SKM-1 treated with dmso at 0.1 percent for 144 hours (cell line): Measurements from ENCODE around the gene PHKA2.

Source experiments
- DNase-seq: peaks from one replicate; lab custom pipeline; 2025; ENCODE audit not compliant: unreplicated experiment; lab: John Stamatoyannopoulos, UW

The PHKA2 gene

GRCh38 chrX:18973527-18974192 lies 10.3 kb downstream of the PHKA2 start:
- no peak for DNase-seq

- no peak for DNase-seq
These were observed 12.4 kb downstream of the PHKA2 start for GRCh38 chrX:18971506-18971905.

DNA sequence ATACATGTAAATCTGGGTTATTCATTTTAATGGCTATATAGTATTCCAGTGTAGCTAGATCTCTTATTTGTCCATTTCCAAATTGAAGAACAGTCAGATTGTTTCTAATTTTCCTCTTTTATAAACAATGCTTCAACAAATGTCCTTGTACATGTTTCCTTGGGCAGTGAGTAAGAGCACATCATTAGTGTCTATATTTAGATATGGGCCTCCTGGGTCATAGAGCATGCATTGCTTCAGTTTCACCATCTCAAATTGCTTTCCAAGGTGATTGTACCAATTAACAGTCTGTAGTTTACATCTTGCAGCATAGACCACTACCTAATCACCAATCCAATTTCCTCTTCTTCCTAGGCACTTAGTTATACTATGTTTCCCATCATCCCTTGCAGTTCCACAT lies 13.4 kb downstream of the PHKA2 start:
- no peak for DNase-seq

DNA sequence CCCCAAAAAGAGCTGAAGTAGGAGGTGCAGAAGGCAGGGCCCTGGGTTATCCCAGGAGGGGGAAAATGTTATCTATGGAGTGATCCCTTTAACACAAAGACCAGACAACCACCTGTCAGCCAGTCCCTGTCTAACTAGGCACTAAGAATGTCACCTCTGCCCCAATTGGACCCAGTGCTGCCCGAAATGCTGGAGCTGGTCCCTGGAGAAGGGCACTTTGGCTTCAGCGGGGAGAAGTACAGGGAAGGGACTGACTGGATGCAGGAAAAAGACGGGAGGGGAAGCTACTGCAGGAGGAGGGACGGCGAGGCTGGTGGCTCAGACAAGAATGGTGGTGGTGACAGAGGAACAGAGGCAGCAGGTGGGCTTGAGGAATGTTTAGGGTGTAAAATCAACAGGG lies 17.3 kb downstream of the PHKA2 start:
- no peak for DNase-seq

GRCh38 chrX:18964901-18965300 lies 19.0 kb downstream of the PHKA2 start:
- DNase-seq = no peak

DNA sequence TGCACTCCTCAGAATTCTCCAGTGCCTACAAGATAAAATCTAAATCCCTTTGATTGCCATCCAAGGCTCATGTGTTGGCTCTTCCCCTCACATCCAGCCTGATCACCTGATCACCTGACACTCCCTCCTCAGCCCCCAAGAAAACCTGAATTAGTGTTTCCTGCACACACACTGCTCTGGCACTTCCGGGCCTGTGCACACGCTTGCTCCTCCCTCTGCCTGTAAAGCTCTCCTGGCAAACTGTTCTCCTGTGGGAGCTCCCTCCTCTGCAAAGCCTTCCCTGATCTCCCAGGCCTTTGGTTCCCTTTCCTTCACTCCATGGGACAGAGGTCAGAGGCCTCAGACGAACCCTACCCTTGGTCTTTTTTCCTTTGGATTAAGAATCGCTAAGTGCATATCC lies 19.9 kb downstream of the PHKA2 start:
- no peak for DNase-seq

GRCh38 chrX:18962329-18962728 lies 21.6 kb downstream of the PHKA2 start:
- no peak for DNase-seq

DNA sequence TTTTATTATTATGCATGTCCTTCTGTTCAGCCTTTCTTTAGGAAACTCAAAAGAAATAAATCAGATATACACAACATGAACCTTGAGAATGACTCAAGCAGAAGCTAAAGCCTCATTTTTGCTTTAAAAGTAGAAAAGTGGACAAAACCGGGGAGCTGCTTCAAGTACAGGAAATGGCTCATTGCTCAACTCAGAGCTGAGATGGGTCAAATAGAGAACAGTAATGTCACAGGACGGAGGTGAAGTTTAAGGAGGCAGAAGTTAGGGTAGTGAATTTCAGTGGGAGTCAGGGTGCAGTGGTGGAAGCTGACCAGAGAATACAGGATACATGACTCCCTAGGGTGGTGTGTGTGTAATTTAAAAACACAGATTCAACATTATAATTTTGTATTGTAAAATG lies 22.2 kb downstream of the PHKA2 start:
- DNase-seq = peak; percentile 56

DNA sequence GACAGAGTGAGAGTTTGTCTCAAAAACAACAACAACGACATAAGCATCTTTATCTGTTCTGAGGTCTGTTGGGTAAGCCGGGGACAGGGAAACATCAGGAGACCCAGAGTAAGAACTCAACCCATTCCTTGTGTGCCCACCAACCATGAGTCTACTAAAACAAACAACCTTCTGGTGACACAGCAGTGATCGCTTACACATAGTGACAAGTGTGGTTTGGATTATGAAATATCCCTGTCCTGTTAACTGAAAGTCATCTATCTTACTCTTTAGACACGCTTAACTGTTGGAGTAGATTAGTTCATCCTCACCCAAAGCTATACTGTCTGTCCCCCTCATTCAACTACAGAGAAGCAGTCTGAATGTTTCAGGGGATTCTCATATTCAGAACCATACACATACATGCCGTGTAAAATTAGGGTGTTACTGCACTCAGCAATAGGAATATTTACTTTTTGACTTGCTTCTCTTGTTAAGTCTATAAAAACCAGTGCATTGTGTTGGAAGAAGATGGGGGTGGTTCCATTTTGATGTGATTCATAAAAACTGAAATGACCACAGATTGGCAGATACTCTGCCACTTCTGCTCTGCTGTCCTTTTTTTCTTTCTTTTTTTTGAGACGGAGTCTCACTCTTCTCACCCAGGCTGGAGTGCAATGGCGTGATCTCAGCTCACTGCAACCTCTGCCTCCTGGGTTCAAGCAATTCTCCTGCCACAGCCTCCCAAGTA lies 27.4 kb downstream of the PHKA2 start:
- peak; percentile 38 for DNase-seq

DNA sequence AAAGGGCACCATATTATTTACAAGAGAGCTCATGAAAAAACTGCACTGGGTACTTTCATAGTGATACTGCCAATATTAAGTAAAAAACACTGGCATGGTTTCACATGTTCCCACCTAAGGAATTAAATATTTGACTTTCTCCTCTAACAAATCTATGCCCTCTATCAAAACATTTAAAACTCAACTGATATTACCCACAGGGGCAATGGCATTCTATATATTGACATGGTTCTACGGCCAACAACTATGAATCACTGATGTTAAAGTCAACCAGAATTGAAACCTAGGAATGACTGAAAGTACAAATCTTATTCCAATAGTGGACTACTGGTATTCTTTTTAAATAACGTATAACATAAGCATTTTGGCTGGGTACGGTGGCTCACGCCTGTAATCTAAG lies 28.2 kb downstream of the PHKA2 start:
- DNase-seq = no peak

DNA sequence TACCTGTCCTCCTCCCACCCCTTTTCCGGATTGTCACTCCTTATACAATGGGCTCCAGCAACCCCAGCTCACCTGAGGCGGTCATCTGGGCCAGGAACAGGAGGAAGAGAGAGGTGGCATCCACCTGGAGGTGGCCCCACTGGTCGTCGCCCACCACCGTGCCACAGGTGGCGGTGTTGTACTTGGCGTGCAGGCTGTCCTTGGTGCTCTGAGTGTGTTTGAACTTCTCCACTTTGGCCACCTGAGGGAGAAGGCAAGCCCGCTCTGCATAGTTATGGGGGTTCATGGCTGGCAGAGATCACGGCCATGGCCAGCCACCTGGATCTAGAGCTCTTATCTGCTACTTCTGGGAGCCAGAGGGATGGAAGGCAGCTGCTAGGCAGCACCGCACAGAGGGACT lies 32.9 kb downstream of the PHKA2 start:
- no peak for DNase-seq

GRCh38 chrX:18949944-18950301 lies 34.0 kb downstream of the PHKA2 start:
- no peak for DNase-seq

- no peak for DNase-seq
These were observed 34.5 kb downstream of the PHKA2 start for GRCh38 chrX:18949291-18949943.

GRCh38 chrX:18946611-18947010 lies 37.3 kb downstream of the PHKA2 start:
- no peak for DNase-seq

DNA sequence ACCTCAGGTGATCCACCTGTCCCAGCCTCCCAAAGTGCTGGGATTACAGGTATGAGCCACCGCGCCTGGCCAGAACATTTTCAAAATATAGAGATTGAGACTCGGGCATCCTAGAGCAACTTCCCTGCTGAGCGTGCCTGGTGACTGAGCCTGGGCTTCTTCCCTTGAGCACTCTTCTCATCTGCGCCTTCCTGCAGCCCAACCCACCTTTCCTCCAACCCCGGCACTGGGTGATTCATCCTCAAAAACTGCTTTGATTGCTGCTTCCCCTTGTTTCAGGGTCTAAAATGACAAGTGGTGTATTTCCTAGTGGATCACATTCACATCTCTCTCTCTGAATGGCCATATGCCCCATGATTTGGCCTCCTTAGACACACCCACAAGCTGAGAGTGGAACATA lies 37.8 kb downstream of the PHKA2 start:
- DNase-seq = no peak

DNA sequence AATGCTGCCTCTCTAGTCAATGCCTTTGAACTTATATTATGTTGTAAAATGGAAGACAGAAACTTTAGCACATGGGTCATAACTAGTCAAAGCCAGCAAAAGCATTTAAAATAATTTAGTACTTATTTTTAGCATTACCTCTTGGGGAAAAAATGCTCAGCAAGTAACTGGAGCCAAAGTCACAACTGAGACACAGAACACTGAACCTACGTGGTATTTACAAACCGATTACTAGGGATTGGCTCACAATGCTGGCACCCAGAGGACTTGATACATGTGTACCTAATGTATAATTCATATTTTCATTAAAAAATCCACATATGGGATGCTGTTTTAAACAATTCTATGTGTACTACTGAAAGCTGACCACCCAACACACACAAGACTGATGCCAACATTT lies 38.4 kb downstream of the PHKA2 start:
- DNase-seq = no peak

- DNase-seq = no peak
These were observed 39.4 kb downstream of the PHKA2 start for GRCh38 chrX:18944482-18944881.

GRCh38 chrX:18941896-18942295 lies 42.0 kb downstream of the PHKA2 start:
- no peak for DNase-seq

- no peak for DNase-seq
These were observed 45.2 kb downstream of the PHKA2 start for GRCh38 chrX:18938710-18939109.

DNA sequence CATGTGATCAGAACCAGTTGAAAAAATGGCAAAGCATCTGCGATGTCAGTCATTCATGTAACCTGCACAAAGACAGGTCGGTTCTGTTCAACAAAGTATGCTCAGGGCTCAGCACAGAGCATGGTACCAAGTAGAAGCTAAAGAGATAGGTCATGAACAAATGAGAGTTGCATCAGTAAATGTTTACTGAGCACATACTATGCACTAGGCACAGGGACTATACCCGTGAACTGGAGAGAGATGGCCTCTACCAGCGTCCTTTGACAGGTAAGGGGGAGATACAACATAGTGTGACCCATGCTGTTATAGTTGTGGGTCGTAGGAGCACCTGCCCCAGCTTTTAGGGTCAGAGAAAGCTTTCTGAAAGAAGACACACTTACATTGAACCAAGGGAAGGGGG lies 46.7 kb downstream of the PHKA2 start:
- DNase-seq = no peak

GRCh38 chrX:18935893-18936292 lies 48.0 kb downstream of the PHKA2 start:
- no peak for DNase-seq

DNA sequence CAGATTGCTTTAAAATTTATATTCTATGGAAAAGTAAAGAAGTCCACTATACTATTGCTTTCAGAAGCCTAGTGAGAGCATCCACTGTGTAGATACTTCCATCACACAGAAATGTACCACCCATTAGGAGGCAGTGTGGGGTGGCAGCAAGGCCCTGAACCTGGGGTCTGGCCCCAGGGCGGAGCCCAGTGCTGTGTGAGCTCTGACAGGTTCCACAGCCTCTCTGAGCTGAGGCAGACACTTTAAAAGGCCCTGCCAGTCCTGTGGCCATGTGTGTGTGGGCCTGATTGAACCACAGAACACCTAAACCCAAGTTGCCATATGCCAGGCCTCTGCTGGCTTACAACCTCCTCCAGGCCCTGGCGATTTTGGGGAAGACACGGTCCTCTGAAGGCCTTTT lies 49.2 kb downstream of the PHKA2 start:
- DNase-seq = no peak
